Vagina (tissue), 2 donors: ENCODE measurements around the gene ITIH6. TPM values are rescaled to one million over a fixed set of nuclear protein-coding genes. Genes with fewer than 3 reads are reported as not detected.

Experiments used
- DNase-seq, 2 donors: peaks; one replicate each; pipeline ENCODE4 v3.0.0-alpha.2; 2017; ENCODE audit errors: extremely low spot score in 2 of 2
- H3K27ac ChIP-seq: fragments of 200-600 bp; sonication (generic); one replicate; pipeline ENCODE4 v1.5.1; 2019
- H3K27me3 ChIP-seq: fragments of 200-600 bp; sonication (generic); one replicate; pipeline ENCODE4 v1.5.1; 2019
- H3K36me3 ChIP-seq, 2 donors: fragments of 200-600 bp; sonication (generic); one replicate each; pipeline ENCODE4 v1.5.1; 2017 to 2019
- H3K4me1 ChIP-seq: fragments of 200-600 bp; sonication (generic); one replicate; pipeline ENCODE4 v1.5.1; 2019
- H3K4me3 ChIP-seq, 2 donors: fragments of 200-600 bp; sonication (generic); 1 replicate in 1 of 2; 2 replicates in 1 of 2; pipeline ENCODE4 v1.5.1; 2016 to 2019
- H3K9me3 ChIP-seq: fragments of 200-600 bp; sonication (generic); one replicate; pipeline ENCODE4 v1.5.1; 2019
- POLR2A ChIP-seq, 2 donors: fragments of 450-650 bp; IDR thresholded peaks; one replicate each; pipeline ENCODE4 v1.6.1; 2017; ENCODE audit warnings: antibody characterized with exemption in 2 of 2, mild to moderate bottlenecking in 2 of 2, moderate library complexity in 2 of 2
- POLR2AphosphoS5 ChIP-seq, 2 donors: sonication (generic); formaldehyde crosslinking; IDR thresholded peaks; one replicate each; pipeline ENCODE4 v1.9.0; 2017; ENCODE audit warnings: antibody characterized with exemption in 2 of 2, mild to moderate bottlenecking in 2 of 2, low read depth in 1 of 2; ENCODE audit not compliant: insufficient read depth in 1 of 2
- intact Hi-C: fragments of 100-400 bp; cut with DNase I; formaldehyde crosslinking; loops from one replicate; pipeline ENCODE4 v1.15.1; 2023
- total RNA-seq: library from RNA; depleted of rRNA; stranded (reverse); fragments of >200 nt; gene quantifications from one replicate; pipeline ENCODE4 v1.2.3, GENCODE V29; 2016
- TF ChIP-seq, protein P1 (sequence below), 3 experiments: fragments of 450-650 bp in 2 of 3; fragments of 200-600 bp in 1 of 3; sonication (generic) in 1 of 3; IDR thresholded peaks; one replicate each; pipeline ENCODE4 v1.5.1; 2017 to 2019; ENCODE audit warnings: antibody characterized with exemption in 3 of 3, mild to moderate bottlenecking in 2 of 3, moderate library complexity in 2 of 3

ITIH6 gene
- total RNA-seq, 1 donor from 2014 or later, result not detected

DNA sequence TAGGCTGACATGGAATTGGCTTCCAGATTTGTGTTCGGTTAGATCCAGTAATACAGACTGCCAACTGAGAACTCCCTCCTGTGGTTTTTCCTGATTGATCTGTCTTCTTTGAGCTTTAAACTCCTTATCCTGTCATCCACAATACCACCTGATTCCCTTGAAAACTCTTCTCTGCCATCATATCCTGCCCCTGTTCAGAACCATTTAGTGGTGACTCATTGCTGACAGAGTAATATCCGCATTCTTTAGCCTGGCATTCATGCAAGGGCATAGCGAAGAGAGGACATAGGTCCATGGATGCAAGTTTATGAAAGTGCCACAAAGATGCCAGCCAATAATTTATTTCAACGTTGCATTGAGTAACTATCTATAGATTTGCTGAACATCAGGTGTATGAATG lies 76.6 kb downstream of the ITIH6 start:
- no peaks in the 10 kb centered on the region for H3K4me1 ChIP-seq
- TF ChIP-seq POLR2A (IDR thresholded peaks at IDR 0.05) (no peak), POLR2AphosphoS5 (IDR thresholded peaks at IDR 0.05; ENCODE audit: insufficient read depth in 1 of 2, low read depth in 1 of 2) (no peak)
- TF ChIP-seq, protein P1, sequence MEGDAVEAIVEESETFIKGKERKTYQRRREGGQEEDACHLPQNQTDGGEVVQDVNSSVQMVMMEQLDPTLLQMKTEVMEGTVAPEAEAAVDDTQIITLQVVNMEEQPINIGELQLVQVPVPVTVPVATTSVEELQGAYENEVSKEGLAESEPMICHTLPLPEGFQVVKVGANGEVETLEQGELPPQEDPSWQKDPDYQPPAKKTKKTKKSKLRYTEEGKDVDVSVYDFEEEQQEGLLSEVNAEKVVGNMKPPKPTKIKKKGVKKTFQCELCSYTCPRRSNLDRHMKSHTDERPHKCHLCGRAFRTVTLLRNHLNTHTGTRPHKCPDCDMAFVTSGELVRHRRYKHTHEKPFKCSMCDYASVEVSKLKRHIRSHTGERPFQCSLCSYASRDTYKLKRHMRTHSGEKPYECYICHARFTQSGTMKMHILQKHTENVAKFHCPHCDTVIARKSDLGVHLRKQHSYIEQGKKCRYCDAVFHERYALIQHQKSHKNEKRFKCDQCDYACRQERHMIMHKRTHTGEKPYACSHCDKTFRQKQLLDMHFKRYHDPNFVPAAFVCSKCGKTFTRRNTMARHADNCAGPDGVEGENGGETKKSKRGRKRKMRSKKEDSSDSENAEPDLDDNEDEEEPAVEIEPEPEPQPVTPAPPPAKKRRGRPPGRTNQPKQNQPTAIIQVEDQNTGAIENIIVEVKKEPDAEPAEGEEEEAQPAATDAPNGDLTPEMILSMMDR (IDR thresholded peaks at IDR 0.05), result no peak
- H3K36me3 ChIP-seq, result no peaks in the 10 kb centered on the region
- DNase-seq, result no peak
- no peaks in the 10 kb centered on the region for H3K9me3 ChIP-seq
- intact Hi-C loops, result no loop called here
- no peak overlapping the region for H3K27ac ChIP-seq
- H3K27me3 ChIP-seq, result no peaks in the 10 kb centered on the region
- H3K4me3 ChIP-seq, result no peak overlapping the region

DNA sequence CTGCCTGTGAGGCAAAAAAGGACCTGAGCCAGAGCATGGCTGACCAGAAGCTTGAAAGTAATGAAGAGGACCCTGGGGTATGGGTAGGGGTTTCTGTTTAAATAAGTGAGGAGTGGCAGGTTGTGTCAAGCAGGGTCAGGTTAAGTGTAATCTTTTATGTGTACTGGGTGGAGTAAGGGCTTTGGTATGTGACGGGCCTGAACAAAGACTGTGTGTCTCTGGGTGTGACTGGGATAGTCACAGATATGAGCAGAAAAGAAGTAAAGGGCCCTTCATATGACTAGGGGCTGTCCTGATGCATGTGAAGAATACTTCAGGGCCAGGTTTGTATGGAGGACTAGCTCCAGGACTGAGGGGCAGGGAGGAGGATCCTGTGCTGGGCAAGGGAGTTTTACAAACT lies 82.4 kb downstream of the ITIH6 start:
- Histone ChIP-seq H3K4me1 (no peaks in the 10 kb centered on the region), H3K4me3 (no peak overlapping the region), H3K9me3 (no peaks in the 10 kb centered on the region), H3K36me3 (no peaks in the 10 kb centered on the region), H3K27me3 (no peaks in the 10 kb centered on the region), H3K27ac (no peak overlapping the region)
- intact Hi-C loops, result no loop called here
- no peak for DNase-seq
- no peak for TF ChIP-seq POLR2A (IDR thresholded peaks at IDR 0.05)
- TF ChIP-seq, protein P1 (IDR thresholded peaks at IDR 0.05), result no peak
- TF ChIP-seq POLR2AphosphoS5 (IDR thresholded peaks at IDR 0.05; ENCODE audit: insufficient read depth in 1 of 2, low read depth in 1 of 2), result no peak

DNA sequence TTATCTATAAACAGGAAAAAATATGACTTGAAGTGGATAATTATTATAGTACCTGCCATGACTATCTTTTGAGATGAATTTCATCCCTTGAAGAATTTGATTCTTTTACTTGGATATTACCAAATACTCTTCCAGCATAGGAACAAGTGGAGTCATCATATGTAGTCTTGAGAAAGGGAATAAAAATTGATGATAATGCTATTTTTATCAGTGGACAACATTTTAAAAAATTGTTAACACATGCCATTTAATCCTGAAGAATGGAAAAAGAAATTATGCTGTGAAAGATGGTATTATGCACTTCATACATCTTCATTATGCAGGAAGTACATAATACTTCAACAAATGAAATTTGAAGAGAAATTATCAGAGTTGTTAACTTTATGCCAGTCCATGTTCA lies 83.6 kb downstream of the ITIH6 start:
- Histone ChIP-seq H3K4me3 (no peak overlapping the region), H3K27me3 (no peaks in the 10 kb centered on the region), H3K4me1 (no peaks in the 10 kb centered on the region), H3K27ac (no peak overlapping the region), H3K36me3 (no peaks in the 10 kb centered on the region), H3K9me3 (no peaks in the 10 kb centered on the region)
- no peak for DNase-seq
- intact Hi-C loops, result no loop called here
- TF ChIP-seq POLR2AphosphoS5 (IDR thresholded peaks at IDR 0.05; ENCODE audit: insufficient read depth in 1 of 2, low read depth in 1 of 2) (no peak), POLR2A (IDR thresholded peaks at IDR 0.05) (no peak)
- TF ChIP-seq, protein P1 (IDR thresholded peaks at IDR 0.05), result no peak

DNA sequence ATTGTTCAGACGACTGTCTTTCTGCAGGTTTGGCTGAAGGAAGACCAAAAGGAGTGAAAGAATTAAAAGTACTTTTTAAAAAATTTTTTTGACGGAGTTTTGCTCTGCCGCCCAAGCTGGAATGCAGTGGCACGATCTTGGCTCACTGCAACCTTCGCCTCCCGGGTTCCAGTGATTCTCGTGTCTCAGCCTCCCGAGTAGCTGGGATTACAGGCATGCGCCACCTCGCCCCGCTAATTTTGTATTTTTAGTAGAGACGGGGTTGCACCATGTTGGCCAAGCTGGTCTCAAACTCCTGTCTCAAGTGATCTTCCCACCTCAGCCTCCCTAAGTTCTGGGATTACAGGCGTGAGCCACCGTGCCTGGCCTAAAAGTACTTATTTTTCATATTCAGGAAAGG lies 86.3 kb downstream of the ITIH6 start:
- intact Hi-C loops, result no loop called here

DNA sequence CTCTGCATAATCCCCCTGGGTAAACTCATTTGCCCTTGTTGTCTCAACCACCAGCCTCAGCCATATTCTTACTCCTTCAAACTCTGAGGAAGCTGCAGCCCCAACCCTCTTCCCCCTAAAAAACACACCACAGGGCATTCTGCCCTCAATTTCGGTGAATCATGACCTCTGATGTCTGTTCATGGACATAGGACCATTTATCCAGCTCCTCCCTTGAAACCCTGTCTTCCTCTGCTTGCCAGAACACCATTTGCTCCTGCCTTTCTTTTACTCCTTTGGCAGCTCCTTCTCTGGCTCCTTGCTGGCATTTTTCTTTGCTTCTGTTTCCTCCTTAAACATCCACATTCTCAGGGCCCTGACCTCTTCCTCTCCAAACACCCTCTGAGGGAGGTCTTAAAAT lies 87.1 kb downstream of the ITIH6 start:
- intact Hi-C loops, result no loop called here
- TF ChIP-seq, protein P1 (IDR thresholded peaks at IDR 0.05), result no peak
- TF ChIP-seq POLR2A (IDR thresholded peaks at IDR 0.05) (no peak), POLR2AphosphoS5 (IDR thresholded peaks at IDR 0.05; ENCODE audit: insufficient read depth in 1 of 2, low read depth in 1 of 2) (no peak)
- H3K4me3 ChIP-seq, result no peak overlapping the region
- H3K9me3 ChIP-seq, result no peaks in the 10 kb centered on the region
- H3K27ac ChIP-seq, result no peak overlapping the region
- no peaks in the 10 kb centered on the region for H3K27me3 ChIP-seq
- no peaks in the 10 kb centered on the region for H3K36me3 ChIP-seq
- H3K4me1 ChIP-seq, result no peaks in the 10 kb centered on the region
- no peak for DNase-seq

More for the DNA sequence above, 86.3 kb downstream of the ITIH6 start:
- Histone ChIP-seq H3K9me3 (no peaks in the 10 kb centered on the region), H3K4me3 (no peak overlapping the region), H3K27me3 (no peaks in the 10 kb centered on the region), H3K36me3 (no peaks in the 10 kb centered on the region), H3K27ac (no peak overlapping the region), H3K4me1 (no peaks in the 10 kb centered on the region)
- no peak for TF ChIP-seq POLR2AphosphoS5 (IDR thresholded peaks at IDR 0.05; ENCODE audit: insufficient read depth in 1 of 2, low read depth in 1 of 2)
- TF ChIP-seq POLR2A (IDR thresholded peaks at IDR 0.05), result no peak
- TF ChIP-seq, protein P1 (IDR thresholded peaks at IDR 0.05), result no peak
- DNase-seq, result no peak
